ENCODE data around the gene VWCE. TPM values are rescaled to one million over a fixed set of nuclear protein-coding genes. Genes with fewer than 3 reads are reported as not detected.
A peak's percentile ranks its signal among the peaks of the same experiment; 100 is the strongest.

The VWCE gene
- total RNA-seq (2014; rRNA removed), result 1.2 and 1.7 TPM in 2 replicates
- 0.45 TPM for polyA plus RNA-seq (2012)

GRCh38 chr11:61294717-61295595, at the start of gene VWCE:
TSS of gene VWCE (minus strand) at chr11:61295316. CDS start at chr11:61295037, 279 bp downstream.
- DNase-seq (ENCODE audit: low read depth), result peak; percentile 70

DNA sequence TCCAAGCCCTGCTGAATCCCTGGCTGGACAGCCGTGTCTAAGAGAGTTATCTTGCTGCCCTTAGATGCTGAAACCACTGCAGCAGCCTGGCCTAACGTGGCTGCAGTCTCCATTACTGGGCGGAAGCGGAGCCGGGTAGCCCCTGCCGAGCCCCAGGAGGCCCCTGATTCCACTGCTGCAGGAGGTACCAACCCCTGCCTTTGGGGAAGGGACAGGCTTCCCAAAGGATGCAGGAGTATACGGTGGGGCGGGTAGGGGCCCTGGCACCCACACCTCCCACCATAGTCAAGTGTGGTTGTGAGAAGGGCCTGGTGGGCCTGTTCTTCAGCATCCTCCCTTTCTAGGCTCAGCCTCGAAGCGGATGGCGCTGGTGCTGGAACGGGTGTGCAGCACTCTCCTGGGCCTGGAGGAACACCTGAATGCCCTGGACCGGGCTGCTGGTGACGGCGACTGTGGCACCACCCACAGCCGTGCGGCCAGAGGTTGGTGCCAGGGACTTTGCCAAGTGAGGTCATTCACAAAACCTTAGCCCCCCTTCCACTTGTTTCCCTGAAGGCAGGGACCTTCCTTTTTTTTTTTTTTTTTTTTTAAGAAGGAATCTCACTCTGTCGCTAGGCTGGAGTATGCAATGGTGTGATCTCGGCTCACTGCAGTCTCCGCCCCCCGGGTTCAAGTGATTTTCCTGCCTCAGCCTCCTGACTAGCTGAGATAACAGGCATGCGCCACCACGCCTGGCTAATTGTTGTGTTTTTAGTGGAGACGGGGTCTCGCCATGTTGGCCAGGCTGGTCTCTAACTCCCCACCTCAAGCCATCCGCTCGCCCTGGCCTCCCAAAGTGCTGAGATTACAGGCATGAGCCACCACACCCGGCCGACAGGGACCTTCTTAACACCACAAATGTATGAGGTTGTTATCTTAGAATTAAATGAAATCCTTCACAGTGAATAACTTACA, 49.0 kb upstream of the VWCE start:
- DNase-seq (ENCODE audit: low read depth), result no peak

GRCh38 chr11:61342207-61342803, 47.2 kb upstream of the VWCE start:
- DNase-seq (ENCODE audit: low read depth), result no peak

DNA sequence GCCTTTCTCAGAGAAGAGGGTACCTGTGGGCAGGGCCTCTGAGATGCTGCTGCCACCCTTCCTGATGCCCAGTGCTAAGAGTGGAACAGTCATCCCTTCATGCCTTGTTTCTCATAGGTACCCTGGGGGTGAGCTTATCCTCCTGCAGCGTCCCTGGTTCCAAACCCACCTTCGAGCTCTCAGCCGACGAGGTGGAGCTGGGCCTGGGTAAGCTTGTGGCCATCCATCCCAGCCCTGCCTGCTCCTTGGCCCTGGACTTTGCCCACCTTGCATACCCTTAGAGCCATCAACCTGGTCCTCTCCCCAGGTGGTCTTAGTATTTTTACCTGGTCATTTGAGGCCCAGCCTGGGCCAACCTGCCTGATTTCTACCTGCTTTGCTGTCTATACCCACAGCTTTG, 46.6 kb upstream of the VWCE start:
- no peak for DNase-seq (ENCODE audit: low read depth)

- DNase-seq (ENCODE audit: low read depth), result no peak
Measured at GRCh38 chr11:61340979-61341378, 45.9 kb upstream of the VWCE start.

- no peak for DNase-seq (ENCODE audit: low read depth)
Measured at GRCh38 chr11:61339490-61339878, 44.4 kb upstream of the VWCE start.

- no peak for DNase-seq (ENCODE audit: low read depth)
Measured at GRCh38 chr11:61338783-61339489, 43.8 kb upstream of the VWCE start.

GRCh38 chr11:61337706-61338470, 42.8 kb upstream of the VWCE start:
- DNase-seq (ENCODE audit: low read depth), result no peak

- DNase-seq (ENCODE audit: low read depth), result peak; percentile 56
Measured at GRCh38 chr11:61336171-61336935, 41.2 kb upstream of the VWCE start.

GRCh38 chr11:61335355-61335710, 40.2 kb upstream of the VWCE start:
- DNase-seq (ENCODE audit: low read depth), result no peak

- peak; percentile 51 for DNase-seq (ENCODE audit: low read depth)
Measured at GRCh38 chr11:61334434-61335354, 39.6 kb upstream of the VWCE start.

GRCh38 chr11:61333550-61334433, 38.7 kb upstream of the VWCE start:
- no peak for DNase-seq (ENCODE audit: low read depth)

DNA sequence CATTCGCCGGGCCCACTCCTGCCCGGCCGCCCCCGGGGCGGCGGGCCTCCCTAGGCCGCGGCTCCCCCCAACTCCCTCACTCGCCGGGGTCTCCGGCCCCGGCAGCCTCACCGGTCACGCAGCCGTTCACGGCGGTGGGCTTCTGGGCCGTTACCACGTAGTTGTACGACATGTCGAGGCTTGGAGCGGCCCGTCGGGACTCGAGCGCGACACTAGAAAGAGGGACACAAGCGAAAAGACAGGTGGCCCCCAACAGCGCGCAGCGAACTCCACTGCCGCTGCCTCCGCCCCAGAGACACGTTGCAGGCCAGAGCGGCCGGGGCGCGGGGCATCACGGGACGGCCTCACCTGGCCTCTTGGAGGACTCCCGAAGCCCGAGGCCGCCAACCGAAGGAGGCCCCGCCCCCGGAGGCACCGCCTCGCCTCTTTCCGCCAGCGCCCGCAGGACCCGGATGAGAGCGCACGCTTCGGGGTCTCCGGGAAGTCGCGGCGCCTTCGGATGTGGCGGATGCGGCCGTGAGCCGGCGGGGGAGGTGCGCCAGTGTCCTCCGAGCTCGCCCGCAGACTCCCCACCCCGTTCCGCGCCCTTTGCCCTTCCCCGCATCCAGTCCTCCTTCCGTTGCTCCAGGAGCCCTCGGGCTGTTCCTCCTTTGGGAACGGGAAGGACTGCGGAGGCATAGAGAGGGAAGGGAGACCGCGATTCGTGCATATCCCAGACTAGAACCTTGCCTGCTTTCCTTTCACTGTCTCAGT, 37.9 kb upstream of the VWCE start, which contains the start of the genes DDB1 and TKFC:
TSS of gene DDB1 (minus strand) at position 309 of the 753 bp plus-strand sequence. CDS start at position 172, 137 bp downstream.
TSS of gene TKFC (plus strand) at position 432 of the 753 bp plus-strand sequence. CDS start 1,501 bp downstream, outside the sequence.
- DNase-seq (ENCODE audit: low read depth), result peak; percentile 89

DNA sequence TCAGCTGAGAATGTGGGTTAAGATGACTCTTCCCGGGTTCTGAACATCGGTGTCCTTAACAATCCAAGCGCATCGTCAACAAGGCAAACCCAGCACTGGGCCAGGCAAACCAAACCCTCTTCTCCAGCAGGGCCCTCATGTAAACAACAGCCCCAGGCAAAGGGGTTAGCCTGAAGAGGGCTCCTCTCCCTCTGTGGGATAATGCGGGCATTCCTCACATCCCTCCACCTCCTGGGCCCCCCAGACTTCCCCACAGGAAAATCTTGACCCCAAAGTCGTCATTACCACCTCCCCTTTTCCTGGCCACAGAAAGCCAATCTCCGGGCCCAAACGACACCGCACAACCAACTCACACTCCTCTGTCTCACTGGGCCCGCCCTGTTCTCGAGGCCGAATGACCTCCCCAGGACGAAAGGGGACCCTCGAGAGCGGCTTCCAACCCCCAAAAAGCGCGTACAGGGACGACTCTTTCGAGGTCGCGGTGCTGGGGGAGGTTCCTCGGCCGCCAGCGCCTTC, 37.2 kb upstream of the VWCE start:
- peak; percentile 22 for DNase-seq (ENCODE audit: low read depth)

DNA sequence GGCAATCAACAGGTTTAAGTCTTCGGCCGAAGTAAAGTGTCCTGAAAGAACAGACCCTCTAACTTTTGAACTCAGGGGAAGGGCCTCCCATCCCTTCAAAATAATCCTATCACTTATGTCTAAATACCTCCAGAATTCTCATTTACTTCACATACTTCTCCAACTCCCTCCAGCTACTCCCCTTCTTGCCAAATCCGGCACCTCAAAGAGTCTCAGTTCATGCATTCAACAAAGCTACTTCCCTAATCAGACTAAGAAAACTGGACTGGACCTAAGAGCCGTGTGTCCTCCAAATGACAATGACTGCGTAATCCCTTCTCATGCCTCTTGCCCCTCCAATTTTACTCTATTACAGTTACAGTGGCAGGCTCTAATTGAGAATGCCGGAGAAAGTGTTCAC, 36.5 kb upstream of the VWCE start:
- no peak for DNase-seq (ENCODE audit: low read depth)

- DNase-seq (ENCODE audit: low read depth), result no peak
Measured at GRCh38 chr11:61329871-61330270, 34.8 kb upstream of the VWCE start.

Measured in LHCN-M2 (cell line).